GM12875 (cell line): Measurements from ENCODE around the gene PCDHB14.
"Not testable (repeated sequence)": the region's sequence is repeated elsewhere in the genome, so short reads cannot be mapped to it uniquely, and the experiment has no call there.

Experiments
- H3K4me3 ChIP-seq: one replicate; pipeline ENCODE4 v1.5.1; 2011; ENCODE audit warnings: low read depth, low read length, control low read depth
- CTCF ChIP-seq: IDR thresholded peaks from 2 replicates; pipeline ENCODE4 v1.5.1; 2011; ENCODE audit warnings: low read depth, mild to moderate bottlenecking, control low read depth, inconsistent platforms, low read length, moderate library complexity, borderline replicate concordance; ENCODE audit not compliant: insufficient read depth

Gene PCDHB14

GRCh38 chr5:141223112-141223783 lies at the start of gene PCDHB14:
TSS of gene PCDHB14 (plus strand) at chr5:141223343. CDS start at chr5:141223506, 163 bp downstream.
- H3K4me3 ChIP-seq = no peak within 1 kb of the TSS

GRCh38 chr5:141174291-141175104 lies 48.6 kb upstream of the PCDHB14 start:
- not testable (repeated sequence) for H3K4me3 ChIP-seq

More at GRCh38 chr5:141223112-141223783, at the start of gene PCDHB14:
- no peak for TF ChIP-seq CTCF

DNA sequence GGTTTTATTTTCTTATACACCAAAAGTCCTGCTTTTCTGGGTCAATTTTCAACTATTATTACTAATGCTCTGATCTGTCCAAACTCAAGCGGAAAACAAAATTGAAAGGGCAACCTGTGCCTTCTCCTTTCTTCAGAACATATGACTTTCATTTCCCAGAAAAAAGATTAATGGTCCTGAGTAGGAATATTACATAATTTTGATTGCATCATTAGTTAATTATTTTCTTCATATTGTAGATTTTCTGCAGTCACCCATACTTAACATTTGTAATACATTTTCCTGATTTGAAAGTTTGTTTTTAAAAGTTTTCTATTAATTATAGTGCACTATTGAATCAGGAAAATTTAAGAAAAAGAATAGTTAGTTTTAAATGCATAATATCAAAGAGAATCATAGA lies 47.2 kb upstream of the PCDHB14 start:
- TF ChIP-seq CTCF = no peak
- no peak overlapping the region for H3K4me3 ChIP-seq

DNA sequence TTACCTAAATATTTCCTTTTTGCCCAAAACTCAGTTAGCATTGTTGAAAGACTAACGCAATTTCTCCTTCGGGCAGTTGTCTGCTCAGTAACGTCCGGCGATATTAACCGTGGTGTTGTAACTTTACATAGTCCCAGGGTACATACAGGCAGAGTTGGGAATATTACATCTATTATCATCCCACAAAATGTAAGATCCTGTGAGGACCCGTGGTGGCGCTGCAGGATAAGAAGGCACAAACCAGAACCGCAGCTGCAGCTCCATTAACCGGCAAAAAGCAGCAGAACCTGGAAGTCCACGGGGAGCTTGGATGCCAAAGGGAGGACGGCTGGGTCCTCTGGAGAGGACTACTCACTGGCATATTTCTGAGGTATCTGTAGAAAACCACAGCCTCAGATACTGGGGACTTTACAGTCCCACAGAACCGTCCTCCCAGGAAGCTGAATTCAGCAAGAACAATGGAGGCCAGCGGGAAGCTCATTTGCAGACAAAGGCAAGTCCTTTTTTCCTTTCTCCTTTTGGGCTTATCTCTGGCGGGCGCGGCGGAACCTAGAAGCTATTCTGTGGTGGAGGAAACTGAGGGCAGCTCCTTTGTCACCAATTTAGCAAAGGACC lies 45.5 kb upstream of the PCDHB14 start, which contains the start of gene PCDHB8:
PCDHB8 (plus strand) TSS at position 214 of the 615 bp plus-strand sequence; CDS start at position 459, 245 bp downstream.
- H3K4me3 ChIP-seq = not testable (repeated sequence)

DNA sequence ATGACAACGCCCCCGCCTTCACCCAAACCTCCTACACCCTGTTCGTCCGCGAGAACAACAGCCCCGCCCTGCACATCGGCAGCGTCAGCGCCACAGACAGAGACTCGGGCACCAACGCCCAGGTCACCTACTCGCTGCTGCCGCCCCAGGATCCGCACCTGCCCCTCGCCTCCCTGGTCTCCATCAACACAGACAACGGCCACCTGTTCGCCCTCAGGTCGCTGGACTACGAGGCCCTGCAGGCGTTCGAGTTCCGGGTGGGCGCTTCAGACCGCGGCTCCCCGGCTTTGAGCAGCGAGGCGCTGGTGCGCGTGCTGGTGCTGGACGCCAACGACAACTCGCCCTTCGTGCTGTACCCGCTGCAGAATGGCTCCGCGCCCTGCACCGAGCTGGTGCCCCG lies 43.8 kb upstream of the PCDHB14 start:
- H3K4me3 ChIP-seq = not testable (repeated sequence)

- H3K4me3 ChIP-seq = not testable (repeated sequence)
Measured at GRCh38 chr5:141179876-141180275, 43.3 kb upstream of the PCDHB14 start.

- TF ChIP-seq CTCF = no peak
Measured at GRCh38 chr5:141180313-141180712, 42.8 kb upstream of the PCDHB14 start.

GRCh38 chr5:141182248-141182647 lies 40.9 kb upstream of the PCDHB14 start, which contains the start of gene PCDHB16:
TSS of gene PCDHB16 (plus strand) at chr5:141182387. CDS start at chr5:141182560, 173 bp downstream.
- H3K4me3 ChIP-seq = no peak within 1 kb of the TSS
- no peak for TF ChIP-seq CTCF

More at GRCh38 chr5:141180313-141180712, 42.8 kb upstream of the PCDHB14 start:
- no peak overlapping the region for H3K4me3 ChIP-seq

DNA sequence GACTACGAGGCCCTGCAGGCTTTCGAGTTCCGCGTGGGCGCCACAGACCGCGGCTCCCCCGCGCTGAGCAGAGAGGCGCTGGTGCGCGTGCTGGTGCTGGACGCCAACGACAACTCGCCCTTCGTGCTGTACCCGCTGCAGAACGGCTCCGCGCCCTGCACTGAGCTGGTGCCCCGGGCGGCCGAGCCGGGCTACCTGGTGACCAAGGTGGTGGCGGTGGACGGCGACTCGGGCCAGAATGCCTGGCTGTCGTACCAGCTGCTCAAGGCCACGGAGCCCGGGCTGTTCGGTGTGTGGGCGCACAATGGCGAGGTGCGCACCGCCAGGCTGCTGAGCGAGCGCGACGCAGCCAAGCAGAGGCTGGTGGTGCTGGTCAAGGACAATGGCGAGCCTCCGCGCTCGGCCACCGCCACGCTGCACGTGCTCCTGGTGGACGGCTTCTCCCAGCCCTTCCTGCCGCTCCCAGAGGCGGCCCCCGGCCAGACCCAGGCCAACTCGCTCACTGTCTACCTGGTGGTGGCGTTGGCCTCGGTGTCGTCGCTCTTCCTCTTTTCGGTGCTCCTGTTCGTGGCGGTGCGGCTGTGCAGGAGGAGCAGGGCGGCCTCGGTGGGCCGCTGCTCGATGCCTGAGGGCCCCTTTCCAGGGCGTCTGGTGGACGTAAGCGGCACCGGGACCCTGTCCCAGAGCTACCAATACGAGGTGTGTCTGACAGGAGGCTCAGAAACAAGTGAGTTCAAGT lies 38.9 kb upstream of the PCDHB14 start:
- not testable (repeated sequence) for H3K4me3 ChIP-seq
